Right lobe of liver (tissue), 4 donors: ENCODE data around the gene HOOK2.

Experiments used
- POLR2A ChIP-seq: fragments of 450-650 bp; IDR thresholded peaks from one replicate; pipeline ENCODE4 v1.6.1; 2017; ENCODE audit warnings: antibody characterized with exemption, mild to moderate bottlenecking
- TF ChIP-seq, protein P1 (sequence below), 4 donors: fragments of 200-600 bp in 3 of 4; fragments of 450-650 bp in 1 of 4; IDR thresholded peaks; one replicate each; pipeline versions ENCODE4 v1.5.1 to v1.8.0; 2016 to 2022; ENCODE audit warnings: antibody characterized with exemption in 4 of 4, mild to moderate bottlenecking in 2 of 4
- donor health status: DM: no; HTN: no; CAD: no.
- donor health status: DM: no; HTN: no; CAD: no.
- donor health status: DM: no; HTN: yes; CAD: no.

- no peak for TF ChIP-seq POLR2A
- TF ChIP-seq, protein P1, sequence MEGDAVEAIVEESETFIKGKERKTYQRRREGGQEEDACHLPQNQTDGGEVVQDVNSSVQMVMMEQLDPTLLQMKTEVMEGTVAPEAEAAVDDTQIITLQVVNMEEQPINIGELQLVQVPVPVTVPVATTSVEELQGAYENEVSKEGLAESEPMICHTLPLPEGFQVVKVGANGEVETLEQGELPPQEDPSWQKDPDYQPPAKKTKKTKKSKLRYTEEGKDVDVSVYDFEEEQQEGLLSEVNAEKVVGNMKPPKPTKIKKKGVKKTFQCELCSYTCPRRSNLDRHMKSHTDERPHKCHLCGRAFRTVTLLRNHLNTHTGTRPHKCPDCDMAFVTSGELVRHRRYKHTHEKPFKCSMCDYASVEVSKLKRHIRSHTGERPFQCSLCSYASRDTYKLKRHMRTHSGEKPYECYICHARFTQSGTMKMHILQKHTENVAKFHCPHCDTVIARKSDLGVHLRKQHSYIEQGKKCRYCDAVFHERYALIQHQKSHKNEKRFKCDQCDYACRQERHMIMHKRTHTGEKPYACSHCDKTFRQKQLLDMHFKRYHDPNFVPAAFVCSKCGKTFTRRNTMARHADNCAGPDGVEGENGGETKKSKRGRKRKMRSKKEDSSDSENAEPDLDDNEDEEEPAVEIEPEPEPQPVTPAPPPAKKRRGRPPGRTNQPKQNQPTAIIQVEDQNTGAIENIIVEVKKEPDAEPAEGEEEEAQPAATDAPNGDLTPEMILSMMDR (IDR thresholded peaks at IDR 0.05): no peak
Measured at GRCh38 chr19:12745166-12745897, 30.0 kb downstream of the HOOK2 start.
